HCT116 (cell line): ENCODE results near the gene FTSJ3. TPM values are rescaled to one million over a fixed set of nuclear protein-coding genes. Genes with fewer than 3 reads are reported as not detected.

Experiments used
- ATAC-seq: fragments of 200-7000 bp; cut with Tn5 transposase; 2 replicates; pipeline ENCODE4 v1.9.1; 2020; ENCODE audit warnings: mild to moderate bottlenecking, moderate library complexity
- BruUV-seq: library from RNA; stranded (reverse); fragments of 400-500 nt; replicated peaks from 2 replicates; lab custom pipeline; 2021; lab: Mats Ljungman, UMichigan
- CTCF ChIA-PET: fragments of 300-600 bp; sonication (Branson Sonifier 250); formaldehyde crosslinking; loops from one replicate; lab custom pipeline; 2021; ENCODE audit warnings: antibody characterized with exemption; lab: Charles Lee
- POLR2A ChIA-PET: fragments of 300-600, 350-600 bp; sonication (Branson Sonifier 250); formaldehyde crosslinking; loops from one replicate; lab custom pipeline; 2021; ENCODE audit warnings: antibody characterized with exemption; lab: Charles Lee
- RAD21 ChIA-PET, 2 experiments: fragments of 300-600 bp; sonication (Branson Sonifier 250); formaldehyde crosslinking; loops; one replicate each; lab custom pipeline; 2023; ENCODE audit warnings: low total read pairs in 2 of 2; ENCODE audit not compliant: uncharacterized antibody in 2 of 2, unreplicated experiment in 2 of 2, low non-redundant PET in 1 of 2; lab: Charles Lee
- DNase-seq: peaks from one replicate; pipeline ENCODE4 v3.0.0-alpha.2; 2010; ENCODE audit warnings: low read depth, low spot score
- H2AFZ ChIP-seq: fragments of 200-600 bp; shearing (Covaris generic), sonication (generic); 2 replicates; pipeline ENCODE4 v1.6.1; 2017; ENCODE audit warnings: low read depth, mixed run types, mixed read lengths, antibody characterized with exemption, low read length; ENCODE audit not compliant: poor library complexity, severe bottlenecking
- H3K27ac ChIP-seq: 2 replicates; pipeline ENCODE4 v1.5.1; 2012; ENCODE audit warnings: low read depth, low read length
- H3K27me3 ChIP-seq: fragments of 200-600 bp; sonication (generic); 2 replicates; pipeline ENCODE4 v1.6.1; 2016; ENCODE audit warnings: mixed run types, low read length, mixed read lengths; ENCODE audit not compliant: insufficient read depth
- H3K36me3 ChIP-seq, 2 experiments: fragments of 200-500 bp in 1 of 2; fragments of 200-600 bp in 1 of 2; sonication (Bioruptor generic) in 1 of 2; sonication (generic) in 1 of 2; 2 replicates each; pipeline versions ENCODE4 v1.5.1 to v1.6.1; 2014 to 2016; ENCODE audit warnings: low read length in 2 of 2, inconsistent platforms in 1 of 2, mixed read lengths in 1 of 2, mixed run types in 1 of 2; ENCODE audit not compliant: insufficient read depth in 2 of 2, control insufficient read depth in 1 of 2
- H3K4me1 ChIP-seq, 2 experiments: fragments of 200-600 bp in 1 of 2; sonication (generic) in 1 of 2; 2 replicates each; pipeline versions ENCODE4 v1.5.1 to v1.6.1; 2012 to 2017; ENCODE audit warnings: low read length in 2 of 2, inconsistent platforms in 1 of 2, mild to moderate bottlenecking in 1 of 2, mixed read lengths in 1 of 2, mixed run types in 1 of 2, moderate library complexity in 1 of 2; ENCODE audit not compliant: insufficient read depth in 2 of 2, control insufficient read depth in 1 of 2
- H3K4me2 ChIP-seq: fragments of 200-600 bp; sonication (generic); 2 replicates; pipeline ENCODE4 v1.6.1; 2017; ENCODE audit warnings: mixed run types, low read length, mixed read lengths
- H3K4me3 ChIP-seq, 2 experiments: fragments of 200-600 bp in 1 of 2; sonication (generic) in 1 of 2; replicated peaks in 1 of 2; 2 replicates each; pipeline ENCODE4 v1.5.1; 2011 to 2016; ENCODE audit warnings: low read length in 2 of 2, control low read depth in 1 of 2, low read depth in 1 of 2, mild to moderate bottlenecking in 1 of 2, mixed read lengths in 1 of 2, mixed run types in 1 of 2
- H3K79me2 ChIP-seq: fragments of 200-600 bp; sonication (generic); 2 replicates; pipeline ENCODE4 v1.6.1; 2017; ENCODE audit warnings: mild to moderate bottlenecking, mixed run types, low read length, moderate library complexity, mixed read lengths; ENCODE audit not compliant: insufficient read depth
- H3K9ac ChIP-seq: fragments of 200-600 bp; sonication (generic); 2 replicates; pipeline ENCODE4 v1.6.1; 2016; ENCODE audit warnings: low read length, mixed read lengths
- H3K9me2 ChIP-seq: fragments of 200-600 bp; sonication (generic), shearing (Covaris generic); 2 replicates; pipeline ENCODE4 v1.6.1; 2017; ENCODE audit warnings: mixed run types, mild to moderate bottlenecking, moderate library complexity; ENCODE audit not compliant: insufficient read depth
- H3K9me3 ChIP-seq, 2 experiments: fragments of 200-500 bp in 1 of 2; fragments of 200-600 bp in 1 of 2; sonication (Bioruptor generic) in 1 of 2; sonication (generic) in 1 of 2; 2 replicates each; pipeline ENCODE4 v1.6.1; 2014 to 2017; ENCODE audit warnings: low read length in 2 of 2, mixed read lengths in 2 of 2, inconsistent platforms in 1 of 2, low read depth in 1 of 2, mild to moderate bottlenecking in 1 of 2, mixed run types in 1 of 2, moderate library complexity in 1 of 2; ENCODE audit not compliant: control insufficient read depth in 1 of 2, insufficient read depth in 1 of 2
- H4K20me1 ChIP-seq: fragments of 200-600 bp; sonication (generic), shearing (Covaris generic); 2 replicates; pipeline ENCODE4 v1.6.1; 2017; ENCODE audit warnings: mixed run types, mild to moderate bottlenecking, moderate library complexity; ENCODE audit not compliant: insufficient read depth
- EGR1 ChIP-seq: IDR thresholded peaks from 2 replicates; pipeline ENCODE4 v1.6.1; 2012; ENCODE audit warnings: low read depth
- ELF1 ChIP-seq: IDR thresholded peaks from 2 replicates; pipeline ENCODE4 v1.6.1; 2012; ENCODE audit warnings: low read depth, borderline replicate concordance
- EZH2 ChIP-seq: fragments of 200-600 bp; sonication (generic); IDR thresholded peaks from 2 replicates; pipeline ENCODE4 v1.6.1; 2017; ENCODE audit warnings: antibody characterized with exemption, mixed run types
- EZH2phosphoT487 ChIP-seq: fragments of 200-600 bp; IDR thresholded peaks from 2 replicates; pipeline ENCODE4 v1.6.1; 2018; ENCODE audit warnings: antibody characterized with exemption, borderline replicate concordance
- FOSL1 ChIP-seq: IDR thresholded peaks from 2 replicates; pipeline ENCODE4 v1.6.1; 2012; ENCODE audit warnings: low read depth
- JUND ChIP-seq: IDR thresholded peaks from 2 replicates; pipeline ENCODE4 v1.6.1; 2012
- MAX ChIP-seq: IDR thresholded peaks from 2 replicates; pipeline ENCODE4 v1.6.1; 2012
- RAD21 ChIP-seq: IDR thresholded peaks from 2 replicates; pipeline ENCODE4 v1.6.1; 2012; ENCODE audit warnings: low read depth, mild to moderate bottlenecking
- SIN3A ChIP-seq: IDR thresholded peaks from 2 replicates; pipeline ENCODE4 v1.6.1; 2012; ENCODE audit warnings: low read depth
- SP1 ChIP-seq: IDR thresholded peaks from 2 replicates; pipeline ENCODE4 v1.6.1; 2012; ENCODE audit warnings: low read depth
- YY1 ChIP-seq: IDR thresholded peaks from 2 replicates; pipeline ENCODE4 v1.6.1; 2011; ENCODE audit warnings: low read length, low read depth, moderate library complexity, mild to moderate bottlenecking; ENCODE audit not compliant: insufficient replicate concordance; ENCODE audit errors: extremely low read depth
- intact Hi-C: fragments of 100-400 bp; cut with micrococcal nuclease; formaldehyde crosslinking; loops from 2 replicates; pipeline ENCODE4 v1.10.0; 2022
- total RNA-seq: library from RNA; stranded (reverse); gene quantifications from one replicate; pipeline ENCODE4 v1.2.1, GENCODE V29; 2021; ENCODE audit not compliant: unreplicated experiment

Gene FTSJ3
- total RNA-seq, 1 experiment from 2014 or later, result 70.9 TPM

- TF ChIP-seq ELF1, result no peak
- no peak for TF ChIP-seq YY1
- no peak for TF ChIP-seq EZH2phosphoT487
These were observed 40.3 kb downstream of the FTSJ3 start (continued) for GRCh38 chr17:63786971-63787711.

GRCh38 chr17:63786117-63786516, 41.3 kb downstream of the FTSJ3 start:
- ATAC-seq (no peak), DNase-seq (no peak)
- CTCF ChIA-PET, result interaction anchor here (0.7 to 1.3 kb wide), 2 partner anchors 41 to 48 kb away, joined by 3 to 4 read pairs; partner anchors contain the start of gene PSMC5
- Histone ChIP-seq H2AFZ (no peak overlapping the region), H3K4me3 (no peak overlapping the region), H3K27ac (no peak overlapping the region), H3K27me3 (no peaks in the 10 kb centered on the region), H3K36me3 (peaks cover 37 to 46% of the 10 kb centered on the region in 2 experiments; a peak in 3 of 4 replicates), H3K9me3 (no peaks in the 10 kb centered on the region), H3K79me2 (peaks cover 100% of the 10 kb centered on the region), H3K9me2 (no peaks in the 10 kb centered on the region), H3K4me1 (peaks cover 8 to 56% of the 10 kb centered on the region in 2 experiments; a peak in 3 of 4 replicates), H3K4me2 (peak overlapping the region; percentile 31), H3K9ac (peak overlapping the region; percentile 19; the same call in 1 of the 2 replicates), H4K20me1 (peaks cover 38% of the 10 kb centered on the region; the same call in 1 of the 2 replicates)
- no TSS peak for BruUV-seq
- POLR2A ChIA-PET, result interaction anchor here (5.8 kb wide), 1 partner anchor 12 kb away, joined by 42 read pairs; the partner anchor contains the start of genes CCDC47 and DDX42
- intact Hi-C loops, result no loop called here
- RAD21 ChIA-PET, result no interaction called here
- TF ChIP-seq ELF1, result no peak
- no peak for TF ChIP-seq SIN3A
- no peak for TF ChIP-seq EZH2
- TF ChIP-seq MAX, result no peak
- no peak for TF ChIP-seq RAD21
- TF ChIP-seq SP1, result no peak
- TF ChIP-seq EGR1, result no peak
- no peak for TF ChIP-seq FOSL1
- no peak for TF ChIP-seq JUND
